K562 (cell line): ENCODE data around the gene POP5. TPM values are rescaled to one million over a fixed set of nuclear protein-coding genes. Genes with fewer than 3 reads are reported as not detected.

ENCODE experiments used
- CBX3 ChIP-seq, 2 experiments: IDR thresholded peaks; 1 replicate in 1 of 2; 2 replicates in 1 of 2; pipeline ENCODE4 v1.6.1; 2012; ENCODE audit warnings: inconsistent platforms in 2 of 2, low read length in 2 of 2, borderline replicate concordance in 1 of 2, control low read depth in 1 of 2
- CHD7 ChIP-seq: fragments of 200-600 bp; sonication (generic); IDR thresholded peaks from one replicate; pipeline ENCODE4 v1.6.1; 2012; ENCODE audit warnings: mild to moderate bottlenecking, low read depth, low read length, inconsistent platforms
- ELF2 ChIP-seq: fragments of 250-450 bp; sonication (Bioruptor Pico); IDR thresholded peaks from 2 replicates; pipeline ENCODE4 v1.5.0; 2021; ENCODE audit warnings: mild to moderate bottlenecking
- RERE ChIP-seq: sonication (generic); formaldehyde crosslinking; IDR thresholded peaks from 2 replicates; pipeline ENCODE4 v1.8.0; 2023; ENCODE audit warnings: missing genetic modification reagents, mild to moderate bottlenecking, borderline replicate concordance
- SPI1 ChIP-seq: IDR thresholded peaks from 2 replicates; pipeline ENCODE4 v1.6.1; 2011; ENCODE audit warnings: low read depth, low read length, control low read depth, borderline replicate concordance
- TBL1XR1 ChIP-seq, 2 experiments: IDR thresholded peaks; 2 replicates each; pipeline ENCODE4 v1.6.1; 2012; ENCODE audit warnings: improper control_type of control experiment in 2 of 2, low read length in 2 of 2, mild to moderate bottlenecking in 1 of 2
- ZNF75A ChIP-seq: fragments of 450-650 bp; formaldehyde crosslinking; IDR thresholded peaks from 2 replicates; pipeline ENCODE4 v1.4.0; 2020; ENCODE audit warnings: mild to moderate bottlenecking
- polyA plus RNA-seq, 8 experiments: library from polyadenylated mRNA; depleted of rRNA in 4 of 8; stranded (reverse) in 5 of 8; unstranded in 3 of 8; fragments of >200 nt; fragmentation: Nextera tagmentation in 2 of 8; fragmentation: Illumina TruSeq in 1 of 8; extraction: Ambion mirVana in 2 of 8; extraction: Trizol in 1 of 8; gene quantifications; 2 replicates each; pipeline versions ENCODE4 v1.2.1 to v1.2.3, GENCODE V29; 2011 to 2014; ENCODE audit warnings: inconsistent platforms in 1 of 8, missing spikeins in 1 of 8
- total RNA-seq, 7 experiments: library from RNA; depleted of rRNA in 6 of 7; stranded (reverse); fragments of >200 nt in 6 of 7; fragmentation: Illumina TruSeq in 2 of 7; extraction: Trizol in 2 of 7; gene quantifications; 2 replicates each; pipeline versions ENCODE4 v1.2.1 to v1.2.3, GENCODE V29; 2011 to 2021; ENCODE audit warnings: low replicate concordance in 1 of 7

Gene POP5
- total and polyA plus RNA-seq, 9 of the 15 experiments (the other 6 are each of a cell fraction or from before 2014, with no cell fraction given), result 57.5 to 253 (median 73.8) TPM

- TF ChIP-seq CHD7, result no peak
- TF ChIP-seq TBL1XR1 (IDR thresholded peaks at IDR 0.05; ENCODE audit: low read length in 2 of 2), result peak in 1 of 2 experiments; percentile 13; a peak in 1 of 4 replicates
- TF ChIP-seq ELF2, result no peak
- no peak for TF ChIP-seq ZNF75A (CRISPR knock-in tag)
- no peak for TF ChIP-seq RERE
- no peak for TF ChIP-seq SPI1
- TF ChIP-seq CBX3 (IDR thresholded peaks at IDR 0.05; ENCODE audit: borderline replicate concordance in 1 of 2, low read length in 2 of 2), result peak in 1 of 2 experiments; percentile 56; a peak in 1 of 3 replicates
These were observed 52.2 kb downstream of the POP5 start, which contains the start of gene COQ5 (continued) for GRCh38 chr12:120528861-120529525.
